K562 (cell line): ENCODE measurements around the gene KMT2A. TPM values are rescaled to one million over a fixed set of nuclear protein-coding genes. Genes with fewer than 3 reads are reported as not detected.
A peak's percentile ranks its signal among the peaks of the same experiment; 100 is the strongest.

ENCODE experiments used
- ARID3B ChIP-seq: fragments of 250-450 bp; sonication (Bioruptor Pico); IDR thresholded peaks from 2 replicates; pipeline ENCODE4 v1.4.0; 2020; ENCODE audit warnings: borderline replicate concordance
- E2F8 ChIP-seq: fragments of 450-650 bp; IDR thresholded peaks from 2 replicates; pipeline ENCODE4 v1.7.1; 2018; ENCODE audit warnings: mild to moderate bottlenecking, low read depth; ENCODE audit not compliant: partially characterized antibody
- E4F1 ChIP-seq: fragments of 250-450 bp; sonication (Bioruptor Pico); IDR thresholded peaks from 2 replicates; pipeline ENCODE4 v1.5.0; 2021; ENCODE audit warnings: mild to moderate bottlenecking, borderline replicate concordance
- ELF1 ChIP-seq: fragments of 200-800 bp; sonication (Bioruptor generic); IDR thresholded peaks from 2 replicates; pipeline ENCODE4 v1.6.1; 2016; ENCODE audit warnings: missing genetic modification characterization, missing compliant biosample characterization
- ELK1 ChIP-seq: sonication (generic); formaldehyde crosslinking; IDR thresholded peaks from 2 replicates; pipeline ENCODE4 v1.8.1; 2022; ENCODE audit warnings: missing genetic modification reagents
- FOSL1 ChIP-seq: fragments of 200-800 bp; sonication (Bioruptor generic); conservative IDR thresholded peaks from 2 replicates; pipeline ENCODE4 v1.6.1; 2016; ENCODE audit warnings: missing genetic modification characterization, missing compliant biosample characterization
- GTF2A2 ChIP-seq: IDR thresholded peaks from 2 replicates; pipeline ENCODE4 v1.6.1; 2016; ENCODE audit warnings: mild to moderate bottlenecking, missing genetic modification characterization, missing compliant biosample characterization
- HMGN3 ChIP-seq: IDR thresholded peaks from 2 replicates; pipeline ENCODE4 v1.6.1; 2011; ENCODE audit warnings: borderline replicate concordance, low read depth, mild to moderate bottlenecking, mixed read lengths, low read length; ENCODE audit not compliant: insufficient read length; ENCODE audit errors: extremely low read depth
- KDM4B ChIP-seq, 2 experiments: fragments of 450-650 bp in 1 of 2; sonication (generic) in 1 of 2; IDR thresholded peaks; 2 replicates each; pipeline ENCODE4 v1.6.1; 2016 to 2017; ENCODE audit warnings: borderline replicate concordance in 2 of 2, antibody characterized with exemption in 1 of 2, low read depth in 1 of 2, mild to moderate bottlenecking in 1 of 2
- KLF13 ChIP-seq: fragments of 450-650 bp; IDR thresholded peaks from 2 replicates; pipeline ENCODE4 v1.6.1; 2016; ENCODE audit warnings: missing genetic modification characterization, low read depth, mild to moderate bottlenecking, missing compliant biosample characterization, moderate library complexity, borderline replicate concordance
- MTA1 ChIP-seq: fragments of 450-650 bp; IDR thresholded peaks from 2 replicates; pipeline ENCODE4 v1.6.1; 2017; ENCODE audit warnings: borderline replicate concordance
- PTBP1 ChIP-seq: fragments of 200-400 bp; formaldehyde crosslinking; IDR thresholded peaks from 2 replicates; pipeline ENCODE4 v1.6.1; 2017; ENCODE audit warnings: low read depth, low read length
- SAP30 ChIP-seq: fragments of 200-600 bp; sonication (generic); IDR thresholded peaks from 2 replicates; pipeline ENCODE4 v1.6.1; 2012; ENCODE audit warnings: borderline replicate concordance, low read depth, mild to moderate bottlenecking, moderate library complexity, low read length, control low read depth, inconsistent platforms; ENCODE audit not compliant: insufficient read depth, poor library complexity, severe bottlenecking
- SMARCC2 ChIP-seq: fragments of 450-650 bp; IDR thresholded peaks from 2 replicates; pipeline ENCODE4 v1.6.1; 2017; ENCODE audit warnings: antibody characterized with exemption, moderate library complexity, mild to moderate bottlenecking, low read depth
- SRSF7 ChIP-seq: fragments of 200-400 bp; formaldehyde crosslinking; optimal IDR thresholded peaks from 2 replicates; pipeline ENCODE3; 2017; ENCODE audit warnings: mild to moderate bottlenecking, low read depth, low read length
- TCFL5 ChIP-seq: fragments of 250-450 bp; sonication (Bioruptor Pico); conservative IDR thresholded peaks from 2 replicates; pipeline ENCODE4 v1.6.1; 2021; ENCODE audit warnings: mild to moderate bottlenecking, moderate library complexity, matching md5 sums
- ZBTB8A ChIP-seq: fragments of 450-650 bp; IDR thresholded peaks from 2 replicates; pipeline ENCODE4 v1.6.1; 2018; ENCODE audit warnings: mild to moderate bottlenecking, moderate library complexity; ENCODE audit not compliant: partially characterized antibody
- ZNF384 ChIP-seq: IDR thresholded peaks from 2 replicates; pipeline ENCODE4 v1.6.1; 2012; ENCODE audit warnings: low read depth, low read length, improper control_type of control experiment
- ZNF431 ChIP-seq: sonication (generic); formaldehyde crosslinking; IDR thresholded peaks from 2 replicates; pipeline ENCODE4 v1.8.0; 2022; ENCODE audit warnings: mild to moderate bottlenecking, missing genetic modification reagents
- ZNF766 ChIP-seq: fragments of 200-800 bp; sonication (Bioruptor generic); conservative IDR thresholded peaks from 2 replicates; pipeline ENCODE4 v1.6.1; 2016; ENCODE audit warnings: missing genetic modification characterization, missing compliant biosample characterization
- polyA plus RNA-seq, 8 experiments: library from polyadenylated mRNA; depleted of rRNA in 4 of 8; stranded (reverse) in 5 of 8; unstranded in 3 of 8; fragments of >200 nt; fragmentation: Nextera tagmentation in 2 of 8; fragmentation: Illumina TruSeq in 1 of 8; extraction: Ambion mirVana in 2 of 8; extraction: Trizol in 1 of 8; gene quantifications; 2 replicates each; pipeline versions ENCODE4 v1.2.1 to v1.2.3, GENCODE V29; 2011 to 2014; ENCODE audit warnings: inconsistent platforms in 1 of 8, missing spikeins in 1 of 8
- total RNA-seq, 7 experiments: library from RNA; depleted of rRNA in 6 of 7; stranded (reverse); fragments of >200 nt in 6 of 7; fragmentation: Illumina TruSeq in 2 of 7; extraction: Trizol in 2 of 7; gene quantifications; 2 replicates each; pipeline versions ENCODE4 v1.2.1 to v1.2.3, GENCODE V29; 2011 to 2021; ENCODE audit warnings: low replicate concordance in 1 of 7

KMT2A gene
- total and polyA plus RNA-seq, 9 of the 15 experiments (the other 6 are each of a cell fraction or from before 2014, with no cell fraction given), result 9.6 to 59.9 (median 32.6) TPM

- TF ChIP-seq PTBP1, result no peak
- TF ChIP-seq ELF1 (tag), result no peak
- no peak for TF ChIP-seq HMGN3
- no peak for TF ChIP-seq FOSL1 (tag)
- TF ChIP-seq ZNF384, result no peak; the same call in 1 of the 2 replicates
- no peak for TF ChIP-seq ZNF431 (CRISPR knock-in tag)
- no peak for TF ChIP-seq GTF2A2 (tag)
- no peak for TF ChIP-seq ZBTB8A
- TF ChIP-seq ZNF766 (CRISPR knock-in tag), result no peak
- TF ChIP-seq TCFL5 (CRISPR knock-in tag), result no peak
- TF ChIP-seq E2F8, result no peak
- no peak for TF ChIP-seq ARID3B (CRISPR knock-in tag)
- TF ChIP-seq KLF13 (tag), result peak; percentile 77; the same call in 1 of the 2 replicates
- TF ChIP-seq MTA1, result no peak
- TF ChIP-seq SMARCC2, result no peak
- TF ChIP-seq SAP30, result peak; percentile 53
- no peak for TF ChIP-seq KDM4B (IDR thresholded peaks at IDR 0.05; ENCODE audit: borderline replicate concordance in 2 of 2, low read depth in 1 of 2)
- TF ChIP-seq SRSF7, result no peak
- TF ChIP-seq E4F1, result no peak
- TF ChIP-seq ELK1 (CRISPR knock-in tag), result no peak
Observed at GRCh38 chr11:118438314-118438931, 2.1 kb downstream of the KMT2A start (continued).
